ENCODE data around the gene PTGER3. TPM values are rescaled to one million over a fixed set of nuclear protein-coding genes. Genes with fewer than 3 reads are reported as not detected.

The PTGER3 gene
- total RNA-seq, 1 experiment from 2014 or later, result 96.0 TPM

DNA sequence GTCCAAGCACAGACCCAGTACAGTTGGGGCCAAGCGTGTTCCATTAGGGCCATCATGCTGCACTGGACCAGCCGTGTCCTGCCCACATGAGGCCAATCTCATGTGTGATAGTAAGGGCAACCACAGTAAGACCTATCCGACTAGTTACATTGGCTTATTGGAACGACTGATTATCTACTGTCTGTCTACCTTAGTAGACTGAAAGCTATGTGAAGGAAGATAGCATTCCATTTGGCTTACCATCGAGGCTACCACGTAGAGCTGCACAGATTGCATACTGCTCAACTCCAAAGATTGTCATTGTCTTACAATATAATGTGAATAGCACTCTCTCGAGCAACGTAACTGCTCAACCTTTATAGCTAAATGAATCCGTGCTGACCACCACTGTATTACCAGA is 10.6 kb downstream of the PTGER3 start:
- TF ChIP-seq, protein P1, sequence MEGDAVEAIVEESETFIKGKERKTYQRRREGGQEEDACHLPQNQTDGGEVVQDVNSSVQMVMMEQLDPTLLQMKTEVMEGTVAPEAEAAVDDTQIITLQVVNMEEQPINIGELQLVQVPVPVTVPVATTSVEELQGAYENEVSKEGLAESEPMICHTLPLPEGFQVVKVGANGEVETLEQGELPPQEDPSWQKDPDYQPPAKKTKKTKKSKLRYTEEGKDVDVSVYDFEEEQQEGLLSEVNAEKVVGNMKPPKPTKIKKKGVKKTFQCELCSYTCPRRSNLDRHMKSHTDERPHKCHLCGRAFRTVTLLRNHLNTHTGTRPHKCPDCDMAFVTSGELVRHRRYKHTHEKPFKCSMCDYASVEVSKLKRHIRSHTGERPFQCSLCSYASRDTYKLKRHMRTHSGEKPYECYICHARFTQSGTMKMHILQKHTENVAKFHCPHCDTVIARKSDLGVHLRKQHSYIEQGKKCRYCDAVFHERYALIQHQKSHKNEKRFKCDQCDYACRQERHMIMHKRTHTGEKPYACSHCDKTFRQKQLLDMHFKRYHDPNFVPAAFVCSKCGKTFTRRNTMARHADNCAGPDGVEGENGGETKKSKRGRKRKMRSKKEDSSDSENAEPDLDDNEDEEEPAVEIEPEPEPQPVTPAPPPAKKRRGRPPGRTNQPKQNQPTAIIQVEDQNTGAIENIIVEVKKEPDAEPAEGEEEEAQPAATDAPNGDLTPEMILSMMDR (conservative IDR thresholded peaks at IDR 0.05; ENCODE audit: low read depth, low read length), result no peak
- TF ChIP-seq EZH2 (IDR thresholded peaks at IDR 0.05; ENCODE audit: borderline replicate concordance, low read depth, low read length, poor library complexity, severe bottlenecking), result no peak
- H3K27me3 ChIP-seq (replicated peaks; ENCODE audit: insufficient read depth, low read depth, low read length, poor library complexity), result no peaks in the 10 kb centered on the region
- H3K36me3 ChIP-seq (ENCODE audit: insufficient read depth, low read length, poor library complexity, severe bottlenecking), result peaks cover 50% of the 10 kb centered on the region
- no peak overlapping the region for H3K4me3 ChIP-seq (ENCODE audit: low read depth, low read length, poor library complexity, severe bottlenecking)
- ChIA-PET CTCF (no interaction called here), POLR2A (ENCODE audit: low non-redundant PET) (interaction anchor here (0.6 kb wide), 1 partner anchor 11 kb away, joined by 4 read pairs; no protein-coding TSS in a partner anchor)
- intact Hi-C loops (cut with micrococcal nuclease; ENCODE audit: unreplicated experiment), result no loop called here
- no peaks in the 10 kb centered on the region for H3K9me3 ChIP-seq (ENCODE audit: low read depth, low read length, poor library complexity, severe bottlenecking)
- peaks cover 73% of the 10 kb centered on the region for H3K4me1 ChIP-seq (ENCODE audit: insufficient read depth, low read length, poor library complexity, severe bottlenecking)
- no peak overlapping the region for H3K27ac ChIP-seq (ENCODE audit: low read depth, low read length, poor library complexity, severe bottlenecking)
- BruUV-seq (replicated peaks), result no TSS peak
- DNase-seq (ENCODE audit: low spot score), result no peak

DNA sequence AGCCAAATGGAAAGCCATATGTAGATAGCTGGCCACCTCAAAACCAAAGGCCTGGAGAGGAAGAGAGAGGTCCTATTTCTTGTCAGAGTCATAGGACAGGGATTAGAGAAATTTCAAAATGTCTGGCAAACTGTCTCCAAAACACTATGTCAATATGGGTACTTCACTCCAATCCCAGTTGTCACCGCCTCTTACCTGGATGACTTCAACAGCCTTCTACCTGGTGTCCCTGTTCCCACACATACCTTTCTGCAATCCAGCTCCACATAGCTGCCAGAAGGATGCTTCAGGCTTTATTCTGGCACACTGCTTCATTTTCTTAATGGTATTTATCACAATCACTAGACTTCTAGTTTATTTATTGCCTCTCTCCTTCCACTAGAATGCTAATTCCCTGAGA is 14.5 kb downstream of the PTGER3 start:
- POLR2A ChIA-PET (ENCODE audit: low non-redundant PET), result no interaction called here
- H3K4me1 ChIP-seq (ENCODE audit: insufficient read depth, low read length, poor library complexity, severe bottlenecking), result peaks cover 79% of the 10 kb centered on the region
- no peak overlapping the region for H3K4me3 ChIP-seq (ENCODE audit: low read depth, low read length, poor library complexity, severe bottlenecking)
- no peak for TF ChIP-seq EZH2 (IDR thresholded peaks at IDR 0.05; ENCODE audit: borderline replicate concordance, low read depth, low read length, poor library complexity, severe bottlenecking)
- TF ChIP-seq, protein P1 (conservative IDR thresholded peaks at IDR 0.05; ENCODE audit: low read depth, low read length), result no peak
- no peak overlapping the region for H3K27ac ChIP-seq (ENCODE audit: low read depth, low read length, poor library complexity, severe bottlenecking)
- no TSS peak for BruUV-seq (replicated peaks)
- intact Hi-C loops (cut with micrococcal nuclease; ENCODE audit: unreplicated experiment), result loop anchor here (5.0 kb wide), 1 partner anchor 296 kb away; no protein-coding TSS in a partner anchor
- no peaks in the 10 kb centered on the region for H3K27me3 ChIP-seq (replicated peaks; ENCODE audit: insufficient read depth, low read depth, low read length, poor library complexity)
- CTCF ChIA-PET, result no interaction called here
- DNase-seq (ENCODE audit: low spot score), result no peak
- no peaks in the 10 kb centered on the region for H3K9me3 ChIP-seq (ENCODE audit: low read depth, low read length, poor library complexity, severe bottlenecking)
- peaks cover 33% of the 10 kb centered on the region for H3K36me3 ChIP-seq (ENCODE audit: insufficient read depth, low read length, poor library complexity, severe bottlenecking)

DNA sequence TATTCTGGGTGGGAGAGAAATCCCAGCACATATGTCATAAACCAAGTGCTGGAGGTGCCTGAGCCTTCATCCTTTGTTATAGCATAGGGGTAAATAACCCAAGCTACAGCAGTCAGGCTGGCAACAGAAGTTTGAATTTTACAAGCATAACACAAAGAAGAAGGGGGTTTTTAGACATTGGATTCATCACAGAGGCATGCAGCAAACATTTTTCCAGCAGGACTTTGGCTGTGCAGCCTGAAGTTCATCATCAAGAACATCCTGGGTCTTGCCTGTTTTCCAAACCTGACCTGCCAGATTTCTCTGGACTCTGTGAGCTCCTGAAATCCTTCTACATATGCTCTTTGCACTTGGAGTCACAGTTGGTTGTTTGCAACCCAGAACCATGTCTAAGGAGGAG is 16.2 kb downstream of the PTGER3 start:
- CTCF ChIA-PET, result no interaction called here
- Histone ChIP-seq H3K9me3 (ENCODE audit: low read depth, low read length, poor library complexity, severe bottlenecking) (no peaks in the 10 kb centered on the region), H3K27me3 (replicated peaks; ENCODE audit: insufficient read depth, low read depth, low read length, poor library complexity) (no peaks in the 10 kb centered on the region), H3K36me3 (ENCODE audit: insufficient read depth, low read length, poor library complexity, severe bottlenecking) (peaks cover 19% of the 10 kb centered on the region), H3K4me1 (ENCODE audit: insufficient read depth, low read length, poor library complexity, severe bottlenecking) (peaks cover 82% of the 10 kb centered on the region), H3K27ac (ENCODE audit: low read depth, low read length, poor library complexity, severe bottlenecking) (no peak overlapping the region), H3K4me3 (ENCODE audit: low read depth, low read length, poor library complexity, severe bottlenecking) (no peak overlapping the region)
- intact Hi-C loops (cut with micrococcal nuclease; ENCODE audit: unreplicated experiment), result loop anchor here (5.0 kb wide), 1 partner anchor 294 kb away; no protein-coding TSS in a partner anchor
- POLR2A ChIA-PET (ENCODE audit: low non-redundant PET), result no interaction called here
- DNase-seq (ENCODE audit: low spot score), result no peak
- TF ChIP-seq EZH2 (IDR thresholded peaks at IDR 0.05; ENCODE audit: borderline replicate concordance, low read depth, low read length, poor library complexity, severe bottlenecking), result no peak
- TF ChIP-seq, protein P1 (conservative IDR thresholded peaks at IDR 0.05; ENCODE audit: low read depth, low read length), result no peak
- BruUV-seq (replicated peaks), result no TSS peak
